Brain pericyte (primary cell): ENCODE data around the gene IPO13.

Experiments used
- DNase-seq: peaks from one replicate; pipeline ENCODE4 v3.0.0-alpha.2; 2012; ENCODE audit warnings: low read depth, low spot score

The IPO13 gene

GRCh38 chr1:43951021-43951985 is 4.6 kb downstream of the IPO13 start:
- DNase-seq: no peak

GRCh38 chr1:43952731-43953346 is 6.1 kb downstream of the IPO13 start:
- DNase-seq: no peak

- no peak for DNase-seq
These were observed 6.6 kb downstream of the IPO13 start for GRCh38 chr1:43953361-43953760.

GRCh38 chr1:43954036-43954435 is 7.3 kb downstream of the IPO13 start:
- no peak for DNase-seq

GRCh38 chr1:43956234-43956633 is 9.5 kb downstream of the IPO13 start:
- DNase-seq: no peak

GRCh38 chr1:43957407-43958040 is 10.8 kb downstream of the IPO13 start:
- no peak for DNase-seq

- no peak for DNase-seq
These were observed 11.9 kb downstream of the IPO13 start for GRCh38 chr1:43958351-43959255.

GRCh38 chr1:43960798-43961197 is 14.0 kb downstream of the IPO13 start:
- DNase-seq: no peak

- no peak for DNase-seq
These were observed 14.9 kb downstream of the IPO13 start for GRCh38 chr1:43961692-43962091.

GRCh38 chr1:43962324-43962723 is 15.6 kb downstream of the IPO13 start:
- no peak for DNase-seq

GRCh38 chr1:43963006-43963405 is 16.3 kb downstream of the IPO13 start:
- no peak for DNase-seq

GRCh38 chr1:43963890-43964289 is 17.1 kb downstream of the IPO13 start:
- DNase-seq: no peak

GRCh38 chr1:43965316-43965715 is 18.6 kb downstream of the IPO13 start:
- no peak for DNase-seq

- DNase-seq: no peak
These were observed 21.7 kb downstream of the IPO13 start for GRCh38 chr1:43968348-43968948.

- DNase-seq: no peak
These were observed 22.6 kb downstream of the IPO13 start for GRCh38 chr1:43969416-43969745.

GRCh38 chr1:43969746-43970466 is 23.2 kb downstream of the IPO13 start, which contains the start of gene DPH2:
Gene DPH2, plus strand, starts transcription at chr1:43970010. Its CDS starts 166 bp downstream, at chr1:43970176.
- DNase-seq: peak; percentile 81

- no peak for DNase-seq
These were observed 23.8 kb downstream of the IPO13 start for GRCh38 chr1:43970502-43970901.

- DNase-seq: no peak
These were observed 24.2 kb downstream of the IPO13 start for GRCh38 chr1:43970911-43971310.

- no peak for DNase-seq
These were observed 24.7 kb downstream of the IPO13 start for GRCh38 chr1:43971336-43971980.

- DNase-seq: no peak
These were observed 27.3 kb downstream of the IPO13 start for GRCh38 chr1:43973981-43974442.
